Fibroblast of lung (primary cell): ENCODE results near the gene EPAS1. TPM values are rescaled to one million over a fixed set of nuclear protein-coding genes. Genes with fewer than 3 reads are reported as not detected.

Experiments
- DNase-seq, 2 donors: peaks; one replicate each; pipeline versions ENCODE4 v3.0.0 to v3.0.0-alpha.2; 2010; ENCODE audit warnings: low read depth in 2 of 2
- H2AFZ ChIP-seq: 2 replicates; pipeline ENCODE4 v1.5.1; 2012; ENCODE audit warnings: low read length, control low read depth, inconsistent platforms
- H3K27ac ChIP-seq: 2 replicates; pipeline ENCODE4 v1.5.1; 2011; ENCODE audit warnings: low read length, control low read depth; ENCODE audit not compliant: insufficient read depth
- H3K27me3 ChIP-seq: 2 replicates; pipeline ENCODE4 v1.5.1; 2011; ENCODE audit warnings: mild to moderate bottlenecking, low read length; ENCODE audit not compliant: control insufficient read depth, insufficient read depth
- H3K36me3 ChIP-seq: 2 replicates; pipeline ENCODE4 v1.5.1; 2011; ENCODE audit warnings: low read length; ENCODE audit not compliant: control insufficient read depth, insufficient read depth
- H3K4me1 ChIP-seq: 2 replicates; pipeline ENCODE4 v1.5.1; 2011; ENCODE audit warnings: low read length; ENCODE audit not compliant: control insufficient read depth, insufficient read depth; ENCODE audit errors: extremely low read depth
- H3K4me2 ChIP-seq: 2 replicates; pipeline ENCODE4 v1.5.1; 2011; ENCODE audit warnings: low read length, control low read depth; ENCODE audit not compliant: insufficient read depth; ENCODE audit errors: extremely low read depth
- H3K4me3 ChIP-seq, 4 experiments: fragments of 200-600 bp in 1 of 4; sonication (generic) in 1 of 4; replicated peaks in 1 of 4; 2 replicates each; pipeline ENCODE4 v1.5.1; 2011 to 2016; ENCODE audit warnings: low read length in 4 of 4, low read depth in 3 of 4, mild to moderate bottlenecking in 3 of 4, control low read depth in 2 of 4, inconsistent platforms in 1 of 4, mixed read lengths in 1 of 4; ENCODE audit not compliant: insufficient read depth in 1 of 4; ENCODE audit errors: control extremely low read depth in 1 of 4
- H3K79me2 ChIP-seq: 2 replicates; pipeline ENCODE4 v1.5.1; 2012; ENCODE audit warnings: mild to moderate bottlenecking, low read length, inconsistent platforms; ENCODE audit not compliant: control insufficient read depth, insufficient read depth
- H3K9ac ChIP-seq: 2 replicates; pipeline ENCODE4 v1.5.1; 2011; ENCODE audit warnings: mild to moderate bottlenecking, low read length, control low read depth; ENCODE audit not compliant: insufficient read depth
- H3K9me3 ChIP-seq: 2 replicates; pipeline ENCODE4 v1.5.1; 2012; ENCODE audit warnings: low read depth, low read length; ENCODE audit not compliant: control insufficient read depth, insufficient read depth
- H4K20me1 ChIP-seq: 2 replicates; pipeline ENCODE4 v1.5.1; 2011; ENCODE audit warnings: low read length; ENCODE audit not compliant: control insufficient read depth, insufficient read depth; ENCODE audit errors: extremely low read depth
- EZH2 ChIP-seq: IDR thresholded peaks from 2 replicates; pipeline ENCODE4 v1.5.1; 2012; ENCODE audit warnings: low read length, control low read depth, mild to moderate bottlenecking; ENCODE audit errors: missing control alignments
- polyA plus RNA-seq, 2 donors: library from polyadenylated mRNA; depleted of rRNA in 1 of 2; stranded (reverse) in 1 of 2; unstranded in 1 of 2; fragments of >200 nt; gene quantifications; 2 replicates each; pipeline ENCODE4 v1.2.1, GENCODE V29; 2011 to 2012; ENCODE audit warnings: missing spikeins in 1 of 2
- total RNA-seq: library from RNA; depleted of rRNA; stranded (reverse); fragments of >200 nt; gene quantifications from 2 replicates; pipeline ENCODE4 v1.2.1, GENCODE V29; 2014
- TF ChIP-seq, protein P1 (sequence below), 2 donors: IDR thresholded peaks in 1 of 2; conservative IDR thresholded peaks in 1 of 2; 1 replicate in 1 of 2; 2 replicates in 1 of 2; pipeline ENCODE4 v1.5.1; 2011 to 2012; ENCODE audit warnings: low read length in 2 of 2, control low read depth in 1 of 2, inconsistent platforms in 1 of 2, low read depth in 1 of 2, mild to moderate bottlenecking in 1 of 2

Gene EPAS1
- total and polyA plus RNA-seq, 2 donors (not counting 1 experiment from before 2014, with no cell fraction given): 120 to 941 TPM

DNA sequence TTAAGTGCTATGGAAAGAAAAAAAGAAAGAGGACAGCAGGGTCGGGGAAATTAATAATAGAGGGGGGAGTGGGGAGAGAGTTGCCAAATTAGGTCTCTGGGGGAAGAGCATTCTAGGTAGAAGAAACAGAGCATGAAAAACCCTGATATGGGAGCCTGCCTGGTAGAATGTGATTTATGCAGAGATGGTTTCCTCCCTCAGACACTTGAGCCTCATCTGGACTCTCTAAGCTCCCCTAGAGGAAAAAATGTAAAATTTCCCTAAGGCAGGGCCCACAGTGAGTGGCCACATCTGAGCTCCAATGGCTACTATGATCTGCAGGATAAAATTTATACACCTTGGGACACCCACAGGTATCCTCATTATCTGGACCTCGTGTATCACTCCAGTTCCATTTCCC, 20.6 kb upstream of the EPAS1 start:
- no peak overlapping the region for H3K9ac ChIP-seq
- H3K27ac ChIP-seq: no peak overlapping the region
- TF ChIP-seq, protein P1, sequence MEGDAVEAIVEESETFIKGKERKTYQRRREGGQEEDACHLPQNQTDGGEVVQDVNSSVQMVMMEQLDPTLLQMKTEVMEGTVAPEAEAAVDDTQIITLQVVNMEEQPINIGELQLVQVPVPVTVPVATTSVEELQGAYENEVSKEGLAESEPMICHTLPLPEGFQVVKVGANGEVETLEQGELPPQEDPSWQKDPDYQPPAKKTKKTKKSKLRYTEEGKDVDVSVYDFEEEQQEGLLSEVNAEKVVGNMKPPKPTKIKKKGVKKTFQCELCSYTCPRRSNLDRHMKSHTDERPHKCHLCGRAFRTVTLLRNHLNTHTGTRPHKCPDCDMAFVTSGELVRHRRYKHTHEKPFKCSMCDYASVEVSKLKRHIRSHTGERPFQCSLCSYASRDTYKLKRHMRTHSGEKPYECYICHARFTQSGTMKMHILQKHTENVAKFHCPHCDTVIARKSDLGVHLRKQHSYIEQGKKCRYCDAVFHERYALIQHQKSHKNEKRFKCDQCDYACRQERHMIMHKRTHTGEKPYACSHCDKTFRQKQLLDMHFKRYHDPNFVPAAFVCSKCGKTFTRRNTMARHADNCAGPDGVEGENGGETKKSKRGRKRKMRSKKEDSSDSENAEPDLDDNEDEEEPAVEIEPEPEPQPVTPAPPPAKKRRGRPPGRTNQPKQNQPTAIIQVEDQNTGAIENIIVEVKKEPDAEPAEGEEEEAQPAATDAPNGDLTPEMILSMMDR (conservative IDR thresholded peaks at IDR 0.05 in 1 of 2, IDR thresholded peaks at IDR 0.05 in 1 of 2; ENCODE audit: low read depth in 1 of 2, low read length in 2 of 2): peak; percentile 10 to 44
- TF ChIP-seq EZH2: no peak
- DNase-seq: peak in 1 of 2 donors; percentile 39
- H3K27me3 ChIP-seq: peaks cover under 1% of the 10 kb centered on the region
- no peak overlapping the region for H2AFZ ChIP-seq
- no peaks in the 10 kb centered on the region for H3K9me3 ChIP-seq
- H3K79me2 ChIP-seq: no peaks in the 10 kb centered on the region
- H3K4me2 ChIP-seq: no peak overlapping the region
- peaks cover 5% of the 10 kb centered on the region for H3K4me1 ChIP-seq
- H3K36me3 ChIP-seq: no peaks in the 10 kb centered on the region
- H3K4me3 ChIP-seq: no peak overlapping the region
- H4K20me1 ChIP-seq: no peaks in the 10 kb centered on the region

GRCh38 chr2:46277431-46278190, 19.6 kb upstream of the EPAS1 start:
- DNase-seq: no peak
- Histone ChIP-seq H3K36me3 (no peaks in the 10 kb centered on the region), H3K4me1 (peaks cover 5% of the 10 kb centered on the region), H3K79me2 (no peaks in the 10 kb centered on the region), H2AFZ (no peak overlapping the region), H3K4me2 (no peak overlapping the region), H3K27me3 (peaks cover 3% of the 10 kb centered on the region), H3K4me3 (no peak overlapping the region), H3K9me3 (no peaks in the 10 kb centered on the region), H4K20me1 (no peaks in the 10 kb centered on the region), H3K27ac (no peak overlapping the region), H3K9ac (no peak overlapping the region)
- TF ChIP-seq EZH2: no peak

DNA sequence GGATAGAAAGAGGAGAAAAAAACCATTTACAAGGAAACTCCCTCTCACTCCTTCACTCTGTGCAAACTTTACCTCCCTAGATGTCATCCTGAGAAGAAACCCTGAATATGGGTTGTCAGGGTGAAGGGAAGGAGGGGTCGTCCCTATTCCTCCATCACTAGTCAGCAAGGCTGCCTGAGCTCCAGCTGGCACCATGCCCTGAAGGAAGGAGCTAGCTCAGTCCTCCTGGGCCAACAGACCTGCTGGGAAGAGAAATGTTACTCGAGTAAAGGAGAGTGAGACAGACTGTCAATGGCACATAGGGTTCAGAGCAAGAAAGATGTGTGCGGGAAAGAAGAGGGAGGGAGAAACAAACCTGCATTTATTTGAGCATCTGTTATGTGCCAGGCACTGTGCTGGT, 18.3 kb upstream of the EPAS1 start:
- no peak overlapping the region for H3K4me2 ChIP-seq
- no peaks in the 10 kb centered on the region for H3K36me3 ChIP-seq
- no peaks in the 10 kb centered on the region for H4K20me1 ChIP-seq
- H3K27ac ChIP-seq: no peak overlapping the region
- TF ChIP-seq, protein P1 (conservative IDR thresholded peaks at IDR 0.05 in 1 of 2, IDR thresholded peaks at IDR 0.05 in 1 of 2; ENCODE audit: low read depth in 1 of 2, low read length in 2 of 2): no peak
- TF ChIP-seq EZH2: no peak
- no peak overlapping the region for H3K4me3 ChIP-seq
- peaks cover 3% of the 10 kb centered on the region for H3K27me3 ChIP-seq
- no peak overlapping the region for H2AFZ ChIP-seq
- no peaks in the 10 kb centered on the region for H3K9me3 ChIP-seq
- H3K9ac ChIP-seq: no peak overlapping the region
- no peaks in the 10 kb centered on the region for H3K79me2 ChIP-seq
- peaks cover 5% of the 10 kb centered on the region for H3K4me1 ChIP-seq
- DNase-seq: no peak
